ENCODE measurements around the gene FAM9C.
"Not testable (repeated sequence)": the region's sequence is repeated elsewhere in the genome, so short reads cannot be mapped to it uniquely, and the experiment has no call there.

Gene FAM9C

GRCh38 chrX:13074297-13075262 lies 30.2 kb upstream of the FAM9C start:
- no peak for DNase-seq

- no peak for DNase-seq
These were observed 25.5 kb upstream of the FAM9C start for GRCh38 chrX:13069771-13070416.

- DNase-seq: no peak
These were observed 24.2 kb upstream of the FAM9C start for GRCh38 chrX:13068651-13069050.

- no peak for DNase-seq
These were observed 23.4 kb upstream of the FAM9C start for GRCh38 chrX:13067773-13068172.

- no peak for DNase-seq
These were observed 22.0 kb upstream of the FAM9C start for GRCh38 chrX:13066391-13066790.

- no peak for DNase-seq
These were observed 20.3 kb upstream of the FAM9C start for GRCh38 chrX:13064599-13065143.

GRCh38 chrX:13063124-13063523 lies 18.7 kb upstream of the FAM9C start:
- DNase-seq: not testable (repeated sequence)

GRCh38 chrX:13062331-13062730 lies 17.9 kb upstream of the FAM9C start:
- DNase-seq: not testable (repeated sequence)

- not testable (repeated sequence) for DNase-seq
These were observed 16.8 kb upstream of the FAM9C start for GRCh38 chrX:13061215-13061708.

GRCh38 chrX:13059637-13060499 lies 15.4 kb upstream of the FAM9C start:
- DNase-seq: no peak

GRCh38 chrX:13055486-13055885 lies 11.1 kb upstream of the FAM9C start:
- DNase-seq: no peak

GRCh38 chrX:13053171-13053570 lies 8.8 kb upstream of the FAM9C start:
- no peak for DNase-seq

GRCh38 chrX:13051529-13052172 lies 7.2 kb upstream of the FAM9C start:
- no peak for DNase-seq

GRCh38 chrX:13051167-13051528 lies 6.7 kb upstream of the FAM9C start:
- no peak for DNase-seq

GRCh38 chrX:13050151-13050550 lies 5.7 kb upstream of the FAM9C start:
- no peak for DNase-seq

GRCh38 chrX:13048280-13048679 lies 3.9 kb upstream of the FAM9C start:
- DNase-seq: peak; percentile 89

GRCh38 chrX:13047759-13048158 lies 3.3 kb upstream of the FAM9C start:
- no peak for DNase-seq

GRCh38 chrX:13046141-13046855 lies 1.9 kb upstream of the FAM9C start:
- no peak for DNase-seq

- DNase-seq: no peak
These were observed 482 bp downstream of the FAM9C start for GRCh38 chrX:13043938-13044337.

- no peak for DNase-seq
These were observed 1.3 kb downstream of the FAM9C start for GRCh38 chrX:13043138-13043537.

- DNase-seq: no peak
These were observed 7.5 kb downstream of the FAM9C start for GRCh38 chrX:13036896-13037295.

- no peak for DNase-seq
These were observed 11.2 kb downstream of the FAM9C start for GRCh38 chrX:13033193-13033592.

Measured in DMS 273 treated with DMSO at 0.1 percent for 48 hours (cell line).